Measurements from ENCODE around the gene LRRK1. TPM values are rescaled to one million over a fixed set of nuclear protein-coding genes. Genes with fewer than 3 reads are reported as not detected.

LRRK1 gene
- total RNA-seq, 3 donors from 2014 or later (not counting 1 experiment from before 2014, with no cell fraction given), result 1.2 to 5.5 (median 3.2) TPM

DNA sequence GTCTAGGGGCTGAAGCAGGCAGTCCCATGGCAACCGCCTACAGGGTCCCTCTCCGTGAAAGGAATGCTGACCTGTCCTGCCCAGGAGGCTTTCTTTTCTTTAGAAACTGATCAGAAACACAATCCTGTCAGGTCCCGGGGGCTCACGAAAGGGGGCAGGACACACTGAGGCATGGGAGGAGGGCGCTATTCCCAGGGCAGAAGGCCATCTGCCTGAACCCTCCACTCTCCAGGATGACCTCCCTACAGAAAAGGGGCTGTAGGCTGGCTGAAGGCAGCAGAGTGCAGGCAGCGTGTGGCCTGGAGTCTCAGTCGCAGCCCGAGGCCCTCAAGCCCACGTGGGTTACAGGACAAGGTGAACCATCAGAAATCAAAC, 18.4 kb upstream of the LRRK1 start:
- DNase-seq, result no peak
- TF ChIP-seq, protein P1, sequence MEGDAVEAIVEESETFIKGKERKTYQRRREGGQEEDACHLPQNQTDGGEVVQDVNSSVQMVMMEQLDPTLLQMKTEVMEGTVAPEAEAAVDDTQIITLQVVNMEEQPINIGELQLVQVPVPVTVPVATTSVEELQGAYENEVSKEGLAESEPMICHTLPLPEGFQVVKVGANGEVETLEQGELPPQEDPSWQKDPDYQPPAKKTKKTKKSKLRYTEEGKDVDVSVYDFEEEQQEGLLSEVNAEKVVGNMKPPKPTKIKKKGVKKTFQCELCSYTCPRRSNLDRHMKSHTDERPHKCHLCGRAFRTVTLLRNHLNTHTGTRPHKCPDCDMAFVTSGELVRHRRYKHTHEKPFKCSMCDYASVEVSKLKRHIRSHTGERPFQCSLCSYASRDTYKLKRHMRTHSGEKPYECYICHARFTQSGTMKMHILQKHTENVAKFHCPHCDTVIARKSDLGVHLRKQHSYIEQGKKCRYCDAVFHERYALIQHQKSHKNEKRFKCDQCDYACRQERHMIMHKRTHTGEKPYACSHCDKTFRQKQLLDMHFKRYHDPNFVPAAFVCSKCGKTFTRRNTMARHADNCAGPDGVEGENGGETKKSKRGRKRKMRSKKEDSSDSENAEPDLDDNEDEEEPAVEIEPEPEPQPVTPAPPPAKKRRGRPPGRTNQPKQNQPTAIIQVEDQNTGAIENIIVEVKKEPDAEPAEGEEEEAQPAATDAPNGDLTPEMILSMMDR (IDR thresholded peaks at IDR 0.05), result no peak
- Mint-ChIP-seq H3K36me3 (no peaks in the 10 kb centered on the region), H3K27ac (no peak overlapping the region), H3K4me3 (no peak overlapping the region), H3K27me3 (ENCODE audit: low read depth in 2 of 2) (peaks cover 10 to 13% of the 10 kb centered on the region in 2 donors), H3K9me3 (no peaks in the 10 kb centered on the region), H3K4me1 (no peaks in the 10 kb centered on the region)
- Histone ChIP-seq H3K27ac (ENCODE audit: low read length) (no peak overlapping the region), H3K4me3 (ENCODE audit: low read length) (no peak overlapping the region), H3K27me3 (ENCODE audit: control insufficient read depth, insufficient read depth, low read length) (no peaks in the 10 kb centered on the region), H3K36me3 (ENCODE audit: control insufficient read depth, insufficient read depth, low read length) (no peaks in the 10 kb centered on the region), H3K4me1 (ENCODE audit: control insufficient read depth, insufficient read depth, low read length) (peaks cover 4% of the 10 kb centered on the region), H3K9me3 (ENCODE audit: control insufficient read depth, insufficient read depth, low read length) (no peaks in the 10 kb centered on the region)
- 87% methylated on average over 9 of the region's 9 CpGs for WGBS (ENCODE audit: insufficient coverage)
- ATAC-seq, result no peak
- intact Hi-C loops (cut with micrococcal nuclease), result no loop called here

DNA sequence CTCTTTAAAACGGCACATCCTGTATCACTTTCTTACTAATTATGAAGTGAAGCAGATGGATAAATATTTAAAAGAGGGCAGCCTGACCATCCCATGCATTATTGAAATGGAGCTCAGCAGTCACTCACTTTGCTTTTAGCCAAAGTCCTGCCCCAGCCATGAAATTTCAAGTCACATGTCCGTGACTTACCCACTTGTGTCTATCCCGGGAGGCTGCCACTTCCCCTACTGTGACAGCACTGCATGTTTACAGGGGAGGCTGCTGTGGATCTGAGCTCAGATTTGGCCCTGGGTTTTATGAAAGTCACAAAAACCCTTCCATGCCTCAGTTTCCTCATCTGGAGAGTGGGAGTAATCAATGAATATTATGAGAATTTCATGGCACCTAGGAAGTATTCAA, 17.9 kb upstream of the LRRK1 start:
- intact Hi-C loops (cut with micrococcal nuclease), result no loop called here
- no peaks in the 10 kb centered on the region for H3K36me3 Mint-ChIP-seq
- no peaks in the 10 kb centered on the region for H3K27me3 ChIP-seq (ENCODE audit: control insufficient read depth, insufficient read depth, low read length)

DNA sequence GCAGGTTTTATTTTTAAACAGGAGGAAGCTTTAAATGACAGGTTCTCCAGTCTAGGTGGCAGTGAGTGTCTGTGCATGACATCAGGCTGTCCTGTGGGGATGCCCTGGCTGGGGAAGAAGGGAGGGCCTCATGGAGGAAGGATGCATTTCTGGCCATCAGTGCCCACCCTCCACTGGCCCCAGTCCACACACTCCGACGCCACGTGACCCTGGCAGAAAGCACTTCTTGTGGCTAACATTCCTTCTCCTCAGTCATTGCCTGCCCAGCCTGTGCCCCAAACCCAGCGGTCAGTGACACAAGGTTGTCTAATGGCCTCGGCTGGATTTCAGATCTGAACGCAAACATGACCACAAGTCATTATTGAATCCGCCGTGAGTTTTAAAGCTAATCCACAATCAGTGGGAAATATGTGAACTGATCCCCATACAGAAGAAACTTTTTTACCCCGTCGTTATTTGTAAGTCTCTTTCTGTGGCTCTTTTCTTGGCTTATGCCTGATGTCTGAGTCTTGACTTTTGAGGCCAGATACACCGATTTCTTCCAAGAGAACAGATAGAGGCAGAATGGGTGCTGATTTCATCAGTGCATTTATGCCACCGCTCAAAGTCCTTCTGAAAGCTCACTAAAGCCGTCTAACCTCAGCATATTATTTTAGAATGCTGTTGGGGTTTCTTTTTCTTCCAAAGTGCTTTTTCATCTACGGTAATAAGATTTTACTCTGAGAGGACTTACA, 17.3 kb upstream of the LRRK1 start:
- Mint-ChIP-seq H3K9me3 (no peaks in the 10 kb centered on the region), H3K27ac (no peak overlapping the region), H3K4me3 (no peak overlapping the region), H3K27me3 (ENCODE audit: low read depth in 2 of 2) (peaks cover 12 to 13% of the 10 kb centered on the region in 2 donors), H3K36me3 (no peaks in the 10 kb centered on the region), H3K4me1 (no peaks in the 10 kb centered on the region)
- H3K36me3 ChIP-seq (ENCODE audit: control insufficient read depth, insufficient read depth, low read length), result no peaks in the 10 kb centered on the region
- ATAC-seq (no peak), DNase-seq (no peak)
- no peaks in the 10 kb centered on the region for H3K9me3 ChIP-seq (ENCODE audit: control insufficient read depth, insufficient read depth, low read length)
- 90% methylated on average over 14 of the region's 14 CpGs for WGBS (ENCODE audit: insufficient coverage)
- intact Hi-C loops (cut with micrococcal nuclease), result no loop called here
- TF ChIP-seq, protein P1 (IDR thresholded peaks at IDR 0.05), result no peak
- no peak overlapping the region for H3K27ac ChIP-seq (ENCODE audit: low read length)
- no peak overlapping the region for H3K4me3 ChIP-seq (ENCODE audit: low read length)
- H3K4me1 ChIP-seq (ENCODE audit: control insufficient read depth, insufficient read depth, low read length), result peaks cover 4% of the 10 kb centered on the region
- H3K27me3 ChIP-seq (ENCODE audit: control insufficient read depth, insufficient read depth, low read length), result no peaks in the 10 kb centered on the region

More for the DNA sequence above, 17.9 kb upstream of the LRRK1 start:
- TF ChIP-seq, protein P1 (IDR thresholded peaks at IDR 0.05), result no peak
- WGBS (ENCODE audit: insufficient coverage), result 93% methylated on average over 2 of the region's 3 CpGs
- H3K4me1 Mint-ChIP-seq, result no peaks in the 10 kb centered on the region
- no peak overlapping the region for H3K27ac Mint-ChIP-seq
- peaks cover 4% of the 10 kb centered on the region for H3K4me1 ChIP-seq (ENCODE audit: control insufficient read depth, insufficient read depth, low read length)
- no peaks in the 10 kb centered on the region for H3K9me3 ChIP-seq (ENCODE audit: control insufficient read depth, insufficient read depth, low read length)
- H3K4me3 ChIP-seq (ENCODE audit: low read length), result no peak overlapping the region
- no peak overlapping the region for H3K27ac ChIP-seq (ENCODE audit: low read length)
- no peaks in the 10 kb centered on the region for H3K9me3 Mint-ChIP-seq
- no peaks in the 10 kb centered on the region for H3K36me3 ChIP-seq (ENCODE audit: control insufficient read depth, insufficient read depth, low read length)
- no peak overlapping the region for H3K4me3 Mint-ChIP-seq
- H3K27me3 Mint-ChIP-seq (ENCODE audit: low read depth in 2 of 2), result peaks cover 10 to 13% of the 10 kb centered on the region in 2 donors
- no peak for DNase-seq
- ATAC-seq, result no peak

Measured in natural killer cell (primary cell).